NB4 (cell line): ENCODE data around the gene ALOX5.

Experiments
- CTCF ChIP-seq: IDR thresholded peaks from one replicate; pipeline ENCODE4 v1.5.1; 2012; ENCODE audit warnings: low read depth, low read length
- MYC ChIP-seq: IDR thresholded peaks from 2 replicates; pipeline ENCODE4 v1.6.1; 2011; ENCODE audit warnings: low read depth, low read length
- POLR2A ChIP-seq: IDR thresholded peaks from 2 replicates; pipeline ENCODE4 v1.6.1; 2011; ENCODE audit warnings: mild to moderate bottlenecking; ENCODE audit not compliant: insufficient read length; ENCODE audit errors: extremely low read depth

GRCh38 chr10:45375716-45376231, 1.8 kb downstream of the ALOX5 start:
- TF ChIP-seq CTCF = no peak
- TF ChIP-seq POLR2A = no peak
- no peak for TF ChIP-seq MYC
